B cell (primary cell): ENCODE results near the gene LIMCH1. TPM values are rescaled to one million over a fixed set of nuclear protein-coding genes. Genes with fewer than 3 reads are reported as not detected.

Experiments
- ATAC-seq: fragments of 200-7000 bp; cut with Tn5 transposase; one replicate; pipeline ENCODE4 v1.10.0; 2021; ENCODE audit warnings: low read depth, mild to moderate bottlenecking, moderate number of reproducible peaks, moderate library complexity
- CTCF ChIA-PET: fragments of 350-600 bp; sonication (Branson Sonifier 250); formaldehyde crosslinking; loops from one replicate; lab custom pipeline; 2021; ENCODE audit warnings: antibody characterized with exemption, inconsistent platforms; lab: Charles Lee
- POLR2A ChIA-PET: fragments of 350-600 bp; sonication (Branson Sonifier 250); formaldehyde crosslinking; loops from one replicate; lab custom pipeline; 2021; ENCODE audit warnings: antibody characterized with exemption; lab: Charles Lee
- DNase-seq: peaks from one replicate; pipeline ENCODE4 v3.0.0; 2013
- H2AFZ ChIP-seq: 2 replicates; pipeline ENCODE4 v1.6.1; 2012; ENCODE audit warnings: mild to moderate bottlenecking, low read depth, low read length; ENCODE audit not compliant: insufficient read depth, poor library complexity, severe bottlenecking
- H3K27ac ChIP-seq, 2 donors: 1 replicate in 1 of 2; 2 replicates in 1 of 2; pipeline ENCODE4 v1.5.1; 2012 to 2013; ENCODE audit warnings: low read length in 2 of 2, mild to moderate bottlenecking in 2 of 2, moderate library complexity in 1 of 2
- H3K27me3 ChIP-seq, 4 experiments: fragments of 200-600 bp in 1 of 4; sonication (generic) in 1 of 4; replicated peaks in 1 of 4; 1 replicate in 2 of 4; 2 replicates in 2 of 4; pipeline versions ENCODE4 v1.6.1 to v1.7.0; 2013 to 2016; ENCODE audit warnings: low read length in 3 of 4, mild to moderate bottlenecking in 2 of 4, mixed read lengths in 1 of 4, moderate library complexity in 1 of 4; ENCODE audit not compliant: insufficient read depth in 4 of 4, control insufficient read depth in 3 of 4; ENCODE audit errors: control extremely low read depth in 1 of 4
- H3K36me3 ChIP-seq, 2 experiments: replicated peaks in 1 of 2; 1 replicate in 1 of 2; 2 replicates in 1 of 2; pipeline versions ENCODE4 v1.6.1 to v1.7.1; 2013; ENCODE audit warnings: low read length in 1 of 2; ENCODE audit not compliant: insufficient read depth in 2 of 2, control insufficient read depth in 1 of 2; ENCODE audit errors: control extremely low read depth in 1 of 2, extremely low read depth in 1 of 2
- H3K4me1 ChIP-seq, 2 donors: fragments of 200-600 bp in 1 of 2; sonication (generic) in 1 of 2; 1 replicate in 1 of 2; 2 replicates in 1 of 2; pipeline versions ENCODE4 v1.5.1 to v1.6.1; 2013 to 2017; ENCODE audit warnings: low read length in 2 of 2; ENCODE audit not compliant: control insufficient read depth in 2 of 2, insufficient read depth in 2 of 2
- H3K4me2 ChIP-seq: replicated peaks from 2 replicates; pipeline ENCODE3; 2012; ENCODE audit warnings: mild to moderate bottlenecking, low read depth, low read length; ENCODE audit not compliant: poor library complexity, severe bottlenecking
- H3K4me3 ChIP-seq, 5 experiments: fragments of 200-600 bp in 1 of 5; sonication (generic) in 1 of 5; 1 replicate in 3 of 5; 2 replicates in 2 of 5; pipeline versions ENCODE4 v1.5.1 to v1.7.0; 2011 to 2016; ENCODE audit warnings: low read length in 4 of 5, mild to moderate bottlenecking in 4 of 5, low read depth in 2 of 5, control low read depth in 1 of 5, moderate library complexity in 1 of 5; ENCODE audit not compliant: insufficient read depth in 1 of 5; ENCODE audit errors: control extremely low read depth in 1 of 5, extremely low read depth in 1 of 5
- H3K79me2 ChIP-seq: fragments of 200-600 bp; sonication (generic); one replicate; pipeline ENCODE4 v1.6.0; 2016; ENCODE audit warnings: low read length; ENCODE audit not compliant: control insufficient read depth, insufficient read depth
- H3K9ac ChIP-seq: fragments of 200-600 bp; sonication (generic); 2 replicates; pipeline ENCODE4 v1.6.1; 2017; ENCODE audit warnings: mild to moderate bottlenecking, low read length, moderate library complexity
- H3K9me3 ChIP-seq, 3 donors: one replicate each; pipeline versions ENCODE4 v1.6.1 to v1.7.1; 2013; ENCODE audit warnings: low read length in 2 of 3; ENCODE audit not compliant: control insufficient read depth in 2 of 3, insufficient read depth in 1 of 3; ENCODE audit errors: control extremely low read depth in 1 of 3
- H4K20me1 ChIP-seq: 2 replicates; pipeline ENCODE4 v1.6.0; 2012; ENCODE audit warnings: mild to moderate bottlenecking, low read length; ENCODE audit not compliant: insufficient read depth, control insufficient read depth, poor library complexity, severe bottlenecking
- H3K27ac Mint-ChIP-seq: one replicate; pipeline ENCODE4 v1.8.0; 2021; ENCODE audit warnings: mixed read lengths
- H3K27me3 Mint-ChIP-seq: one replicate; pipeline ENCODE4 v1.8.0; 2021; ENCODE audit warnings: mixed read lengths
- H3K4me1 Mint-ChIP-seq: one replicate; pipeline ENCODE4 v1.8.0; 2021; ENCODE audit warnings: mixed read lengths
- H3K4me3 Mint-ChIP-seq: one replicate; pipeline ENCODE4 v1.8.0; 2021; ENCODE audit warnings: mixed read lengths
- H3K9me3 Mint-ChIP-seq: one replicate; pipeline ENCODE4 v1.8.0; 2022; ENCODE audit warnings: mixed read lengths; ENCODE audit not compliant: insufficient read depth
- CTCF ChIP-seq: fragments of 200-600 bp; IDR thresholded peaks from one replicate; pipeline ENCODE4 v1.8.0; 2022; ENCODE audit warnings: antibody characterized with exemption, mild to moderate bottlenecking
- EZH2 ChIP-seq: IDR thresholded peaks from 2 replicates; pipeline ENCODE4 v1.6.1; 2012; ENCODE audit warnings: borderline replicate concordance, low read depth, mild to moderate bottlenecking, moderate library complexity, low read length; ENCODE audit not compliant: insufficient read depth, poor library complexity, severe bottlenecking
- WGBS: methylation state at CpG from one replicate; pipeline ENCODE4 v1.1.5; 2013; ENCODE audit warnings: missing lambda C conversion rate; ENCODE audit not compliant: insufficient coverage; 5-methylcytosine and 5-hydroxymethylcytosine counted together
- intact Hi-C: fragments of 100-400 bp; cut with micrococcal nuclease; formaldehyde crosslinking; loops from one replicate; pipeline ENCODE4 v1.10.0; 2022
- polyA plus RNA-seq: library from polyadenylated mRNA; depleted of rRNA; stranded (reverse); fragments of >200 nt; gene quantifications from 2 replicates; pipeline ENCODE4 v1.2.3, GENCODE V29; 2012
- total RNA-seq, 2 donors: library from RNA; stranded (reverse); fragments of 120-200 nt in 1 of 2; gene quantifications; 1 replicate in 1 of 2; 2 replicates in 1 of 2; pipeline versions ENCODE4 v1.2.3 to v1.2.4, GENCODE V29; 2013 to 2022

The LIMCH1 gene
- total and polyA plus RNA-seq, 2 donors (not counting 1 experiment from before 2014, with no cell fraction given), result not detected

GRCh38 chr4:41599192-41599786, 61.3 kb downstream of the LIMCH1 start:
- H4K20me1 ChIP-seq, result no peaks in the 10 kb centered on the region
- no peak overlapping the region for H2AFZ ChIP-seq
- no peaks in the 10 kb centered on the region for H3K9me3 ChIP-seq
- DNase-seq, result no peak
- H3K27me3 ChIP-seq, result no peaks in the 10 kb centered on the region
- H3K4me1 Mint-ChIP-seq, result no peaks in the 10 kb centered on the region
- H3K9me3 Mint-ChIP-seq, result no peaks in the 10 kb centered on the region
- H3K36me3 ChIP-seq, result no peaks in the 10 kb centered on the region
- ATAC-seq, result no peak
- H3K27ac Mint-ChIP-seq, result no peak overlapping the region
- H3K4me3 Mint-ChIP-seq, result no peak overlapping the region
- TF ChIP-seq EZH2 (no peak), CTCF (no peak)
- ChIA-PET POLR2A (no interaction called here), CTCF (no interaction called here)
- H3K9ac ChIP-seq, result no peak overlapping the region
- no peaks in the 10 kb centered on the region for H3K79me2 ChIP-seq
- no peak overlapping the region for H3K27ac ChIP-seq
- no peaks in the 10 kb centered on the region for H3K4me1 ChIP-seq
- H3K4me2 ChIP-seq, result no peak overlapping the region
- intact Hi-C loops, result no loop called here
- H3K4me3 ChIP-seq, result no peak overlapping the region
- H3K27me3 Mint-ChIP-seq, result peaks cover 14% of the 10 kb centered on the region

- POLR2A ChIA-PET, result no interaction called here
- TF ChIP-seq CTCF (no peak), EZH2 (no peak)
- H3K9me3 ChIP-seq, result no peaks in the 10 kb centered on the region
- no peak overlapping the region for H3K9ac ChIP-seq
- H3K27me3 ChIP-seq, result no peaks in the 10 kb centered on the region
- WGBS, result 80% methylated on average over 1 of the region's 6 CpGs
- ATAC-seq (no peak), DNase-seq (no peak)
- H4K20me1 ChIP-seq, result no peaks in the 10 kb centered on the region
- no peak overlapping the region for H3K4me3 Mint-ChIP-seq
- peaks cover 10% of the 10 kb centered on the region for H3K27me3 Mint-ChIP-seq
- H3K4me3 ChIP-seq, result no peak overlapping the region
- no peak overlapping the region for H3K27ac ChIP-seq
- no peak overlapping the region for H3K4me2 ChIP-seq
- intact Hi-C loops, result no loop called here
- no peaks in the 10 kb centered on the region for H3K9me3 Mint-ChIP-seq
- H3K79me2 ChIP-seq, result no peaks in the 10 kb centered on the region
- H2AFZ ChIP-seq, result no peak overlapping the region
- no peak overlapping the region for H3K27ac Mint-ChIP-seq
- CTCF ChIA-PET, result no interaction called here
- no peaks in the 10 kb centered on the region for H3K4me1 ChIP-seq
- H3K4me1 Mint-ChIP-seq, result no peaks in the 10 kb centered on the region
- H3K36me3 ChIP-seq, result no peaks in the 10 kb centered on the region
Observed at GRCh38 chr4:41600243-41600912, 62.4 kb downstream of the LIMCH1 start.
